Midbrain (tissue), 1 donor: Measurements from ENCODE around the gene UTRN.
A peak's percentile ranks its signal among the peaks of the same experiment; 100 is the strongest.

Experiments
- DNase-seq: peaks from one replicate; lab custom pipeline; 2025; lab: John Stamatoyannopoulos, UW

The UTRN gene

GRCh38 chr6:144314003-144314485 is 28.9 kb downstream of the UTRN start:
- DNase-seq, result peak; percentile 44

DNA sequence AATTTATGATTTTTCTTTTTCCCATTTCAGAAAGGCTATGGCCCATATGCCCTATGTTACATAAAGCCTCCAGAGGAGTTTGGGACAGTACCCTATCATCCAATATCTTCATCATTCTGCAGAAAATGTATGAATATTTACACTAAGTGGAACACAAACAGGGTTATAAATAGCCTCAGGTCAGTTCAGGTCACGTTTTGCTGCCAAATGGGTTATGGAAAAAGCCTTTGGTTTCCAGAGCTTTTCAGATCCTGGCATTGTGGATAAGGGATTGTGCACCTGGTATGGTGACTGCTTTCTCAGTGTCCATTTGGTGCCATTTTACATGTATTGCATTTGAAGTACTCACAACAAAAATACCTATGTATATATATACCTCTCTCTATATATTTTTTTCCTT is 29.4 kb downstream of the UTRN start:
- no peak for DNase-seq

GRCh38 chr6:144315226-144315980 is 30.3 kb downstream of the UTRN start:
- no peak for DNase-seq

DNA sequence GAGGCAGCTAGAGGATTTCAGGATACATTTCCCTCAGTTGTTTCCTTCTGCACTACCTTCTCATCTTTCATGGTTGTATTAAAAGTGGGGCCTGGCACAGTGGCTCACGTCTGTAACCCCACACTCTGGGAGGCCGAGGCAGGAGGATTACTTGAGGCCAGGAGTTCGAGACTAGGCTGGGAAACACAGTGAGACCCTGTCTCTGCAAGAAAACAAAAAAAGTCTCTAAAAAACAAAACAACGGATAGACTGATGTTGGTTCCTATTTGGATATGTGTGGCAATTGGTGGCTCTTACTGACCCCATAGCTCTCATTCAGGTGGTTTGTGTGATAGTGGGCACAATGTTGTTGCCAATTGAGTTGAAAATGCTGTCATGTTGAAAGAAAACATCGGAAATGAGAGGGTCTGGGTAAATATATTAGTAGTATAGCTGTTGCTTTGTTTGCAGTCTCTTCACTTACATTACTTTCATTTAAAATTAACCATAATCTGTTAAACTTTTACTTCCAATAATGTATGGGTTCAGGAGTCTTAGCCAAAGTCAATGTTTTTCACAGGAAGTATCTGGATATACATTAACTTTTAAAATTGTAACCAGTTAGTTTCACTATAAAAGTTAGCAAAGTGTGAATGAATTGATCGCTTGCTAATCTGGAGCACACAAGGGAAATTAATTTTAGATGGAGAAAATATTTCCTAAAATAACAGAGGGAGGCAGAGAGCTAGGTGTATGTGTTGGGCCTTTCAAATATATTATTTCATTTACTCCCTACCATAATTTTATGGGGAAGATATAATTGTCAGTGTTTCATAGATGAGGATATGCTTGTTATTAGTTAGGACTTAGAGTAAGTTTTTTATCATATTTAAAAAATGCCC is 31.1 kb downstream of the UTRN start:
- no peak for DNase-seq

DNA sequence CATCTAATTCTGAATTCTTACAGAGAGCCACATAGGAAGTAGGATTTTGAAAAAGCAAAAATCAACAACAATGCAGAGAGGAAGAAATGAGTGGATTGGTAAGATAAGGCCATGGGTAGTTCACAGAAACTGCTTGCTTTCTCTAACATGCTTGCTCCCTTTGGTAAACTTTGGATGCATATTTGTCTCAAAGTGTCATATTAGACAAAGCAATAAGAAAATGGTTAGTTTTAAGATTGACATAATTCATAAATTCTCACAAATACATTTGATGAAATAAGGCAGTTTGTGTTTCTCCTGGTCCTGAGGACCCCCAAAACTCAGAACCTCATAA is 31.7 kb downstream of the UTRN start:
- DNase-seq, result no peak

DNA sequence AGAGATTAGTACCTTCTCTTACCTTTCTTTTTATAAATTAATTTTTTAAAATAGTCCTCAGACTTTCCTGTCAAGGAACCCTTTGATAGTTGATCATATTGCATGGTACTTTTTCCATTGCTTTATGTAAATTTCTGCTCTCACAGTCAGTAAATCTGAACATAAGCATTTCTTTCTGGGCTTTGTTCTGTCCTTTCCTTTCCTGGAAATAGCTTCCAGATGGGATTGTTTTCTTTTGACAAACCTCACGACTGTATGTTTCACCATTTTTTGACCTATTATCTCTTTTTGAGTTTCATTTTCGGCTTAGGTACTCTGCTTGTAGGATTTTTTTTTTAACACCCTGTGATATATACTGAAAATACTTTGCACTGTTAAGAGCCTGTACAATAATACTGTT is 32.6 kb downstream of the UTRN start:
- no peak for DNase-seq

GRCh38 chr6:144319211-144319610 is 34.1 kb downstream of the UTRN start:
- no peak for DNase-seq

GRCh38 chr6:144320741-144321140 is 35.6 kb downstream of the UTRN start:
- no peak for DNase-seq

DNA sequence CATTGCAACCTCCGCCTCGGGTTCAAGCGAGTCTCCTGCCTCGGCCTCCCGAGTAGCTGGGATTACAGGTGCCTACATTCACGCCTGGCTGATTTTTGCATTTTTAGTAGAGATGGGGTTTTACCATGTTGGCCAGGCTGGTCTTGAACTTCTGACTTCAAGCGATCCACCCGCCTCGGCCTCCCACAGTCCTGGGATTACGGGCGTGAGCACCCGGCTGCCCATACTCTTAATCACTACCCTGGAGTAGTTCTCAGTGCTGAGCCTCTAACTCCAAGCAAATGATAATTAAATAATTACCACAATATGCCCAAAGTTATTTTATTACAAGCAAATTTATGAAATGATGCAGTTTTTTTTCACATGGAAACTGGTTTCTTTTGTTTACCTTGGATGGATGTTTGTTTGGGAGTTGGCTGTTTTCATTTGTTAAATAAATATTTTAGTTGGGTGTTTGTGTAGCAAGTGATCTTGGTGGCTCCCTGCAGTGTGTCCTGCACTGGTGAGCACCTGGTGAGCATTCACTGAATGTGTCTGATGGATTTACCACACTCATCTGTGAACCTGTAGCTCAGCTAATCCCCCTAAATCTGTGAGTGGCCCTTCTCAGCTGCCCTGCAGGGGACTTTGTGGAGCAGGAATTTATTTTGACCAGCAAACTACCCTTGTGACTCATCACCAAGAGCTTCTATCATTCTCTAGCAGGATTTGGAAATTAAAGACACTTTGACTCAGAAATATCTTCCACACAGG is 36.9 kb downstream of the UTRN start:
- DNase-seq, result no peak

GRCh38 chr6:144325232-144325631 is 40.1 kb downstream of the UTRN start:
- no peak for DNase-seq

- no peak for DNase-seq
Observed at GRCh38 chr6:144326393-144326792, 41.3 kb downstream of the UTRN start.

DNA sequence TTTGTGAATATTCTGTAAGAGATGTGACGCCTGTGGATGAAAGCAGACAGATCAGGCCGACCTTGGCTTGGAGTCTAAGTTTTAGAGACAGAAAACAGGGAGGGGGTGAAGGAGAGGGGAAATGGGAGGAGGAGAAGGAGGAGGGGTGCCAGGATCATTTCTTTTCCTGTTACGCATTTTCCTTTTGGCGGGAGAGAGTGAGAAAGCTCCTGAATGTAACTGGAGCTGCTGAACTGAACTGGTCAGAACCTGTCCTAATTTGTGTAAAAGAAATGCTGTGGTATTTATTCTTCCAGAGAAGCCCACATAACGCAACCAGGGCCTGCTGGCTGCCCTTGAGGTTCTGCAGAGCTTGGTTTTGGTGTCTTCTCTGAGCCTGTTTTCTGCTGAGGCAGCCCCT is 41.9 kb downstream of the UTRN start:
- DNase-seq, result peak; percentile 36

GRCh38 chr6:144330017-144330987 is 45.2 kb downstream of the UTRN start:
- no peak for DNase-seq

- no peak for DNase-seq
Observed at GRCh38 chr6:144331491-144331969, 46.4 kb downstream of the UTRN start.

DNA sequence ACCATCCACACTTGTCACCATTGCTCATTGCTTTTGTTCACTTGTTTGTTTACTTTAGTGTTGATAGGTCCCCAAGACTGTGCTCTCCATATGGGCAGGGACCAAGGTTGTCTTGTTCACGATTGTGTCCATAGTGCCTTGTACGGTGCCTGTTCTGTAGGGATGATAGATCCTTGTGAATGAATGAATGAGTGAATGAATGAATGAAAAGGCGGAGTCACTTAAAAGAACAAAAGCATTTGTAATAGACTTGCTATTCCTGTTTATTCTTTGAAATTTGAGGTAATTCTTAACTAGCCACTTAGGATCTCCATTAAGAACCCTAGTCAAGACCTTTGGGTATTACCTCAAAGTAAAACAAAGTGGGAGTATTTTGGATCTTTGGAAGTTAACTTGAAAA is 47.0 kb downstream of the UTRN start:
- DNase-seq, result no peak

- DNase-seq, result no peak
Observed at GRCh38 chr6:144334150-144334708, 49.1 kb downstream of the UTRN start.
